HG03060 (cell line): ENCODE data around the gene HOXB1.

Source experiments
- ATAC-seq: cut with Tn5 transposase; IDR thresholded peaks from one replicate; pipeline ENCODE4 v1.9.1; 2021; ENCODE audit warnings: low read depth, moderate number of reproducible peaks; ENCODE audit not compliant: unreplicated experiment

HOXB1 gene

GRCh38 chr17:48567646-48568354 lies 37.0 kb upstream of the HOXB1 start:
- no peak for ATAC-seq

- no peak for ATAC-seq
These were observed 36.4 kb upstream of the HOXB1 start for GRCh38 chr17:48567209-48567608.

GRCh38 chr17:48566717-48567116 lies 35.9 kb upstream of the HOXB1 start:
- no peak for ATAC-seq

GRCh38 chr17:48565925-48566710 lies 35.3 kb upstream of the HOXB1 start:
- ATAC-seq = no peak

- ATAC-seq = no peak
These were observed 34.3 kb upstream of the HOXB1 start for GRCh38 chr17:48565022-48565554.

GRCh38 chr17:48564188-48565021 lies 33.6 kb upstream of the HOXB1 start:
- ATAC-seq = no peak

- ATAC-seq = no peak
These were observed 33.0 kb upstream of the HOXB1 start for GRCh38 chr17:48563867-48564187.

- ATAC-seq = no peak
These were observed 32.6 kb upstream of the HOXB1 start for GRCh38 chr17:48563385-48563838.

GRCh38 chr17:48562934-48563333 lies 32.1 kb upstream of the HOXB1 start:
- no peak for ATAC-seq

GRCh38 chr17:48561884-48562810 lies 31.3 kb upstream of the HOXB1 start:
- ATAC-seq = peak; percentile 60

- no peak for ATAC-seq
These were observed 29.3 kb upstream of the HOXB1 start for GRCh38 chr17:48559840-48560817.

GRCh38 chr17:48559122-48559839 lies 28.5 kb upstream of the HOXB1 start:
- ATAC-seq = no peak

- no peak for ATAC-seq
These were observed 28.0 kb upstream of the HOXB1 start for GRCh38 chr17:48558831-48559121.

GRCh38 chr17:48558057-48558830 lies 27.4 kb upstream of the HOXB1 start:
- ATAC-seq = no peak

- no peak for ATAC-seq
These were observed 26.0 kb upstream of the HOXB1 start for GRCh38 chr17:48556576-48557401.

GRCh38 chr17:48556229-48556575 lies 25.4 kb upstream of the HOXB1 start:
- ATAC-seq = no peak
